ENCODE data around the gene GPR17.

GPR17 gene

DNA sequence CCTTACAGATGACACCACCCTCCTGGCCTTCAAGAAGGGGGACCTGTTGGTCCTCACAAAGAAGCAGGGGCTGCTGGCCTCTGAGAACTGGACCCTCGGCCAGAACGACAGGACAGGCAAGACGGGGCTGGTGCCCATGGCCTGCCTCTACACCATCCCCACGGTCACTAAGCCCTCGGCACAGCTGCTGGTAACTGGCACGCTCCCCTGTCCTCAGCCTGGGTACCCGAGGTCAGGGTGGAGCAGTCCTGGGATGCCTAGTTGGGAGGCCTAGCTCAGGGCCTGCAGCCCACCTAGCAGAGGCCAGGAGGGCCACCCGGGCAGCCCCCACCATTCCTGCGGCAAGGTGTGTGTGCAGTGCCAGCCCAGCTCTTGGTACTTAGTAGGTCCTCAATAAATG, 16.3 kb upstream of the GPR17 start:
- Histone ChIP-seq H3K9ac (ENCODE audit: low read length) (no peak overlapping the region), H3K4me1 (ENCODE audit: low read length) (peaks cover 14% of the 10 kb centered on the region), H3K27ac (ENCODE audit: low read length) (no peak overlapping the region), H2AFZ (ENCODE audit: low read depth, low read length) (no peak overlapping the region), H3K4me2 (ENCODE audit: low read length) (no peak overlapping the region), H4K20me1 (ENCODE audit: insufficient read depth, low read length) (no peaks in the 10 kb centered on the region), H3K27me3 (ENCODE audit: low read depth, low read length) (no peaks in the 10 kb centered on the region), H3K79me2 (ENCODE audit: low read length) (no peaks in the 10 kb centered on the region), H3K36me3 (replicated peaks; ENCODE audit: low read depth, low read length) (no peaks in the 10 kb centered on the region), H3K9me3 (ENCODE audit: insufficient read depth, low read length) (no peaks in the 10 kb centered on the region), H3K4me3 (ENCODE audit: low read length) (no peak overlapping the region)
- TF ChIP-seq EZH2phosphoT487 (IDR thresholded peaks at IDR 0.05; ENCODE audit: low read depth): no peak
- TF ChIP-seq, protein P1, sequence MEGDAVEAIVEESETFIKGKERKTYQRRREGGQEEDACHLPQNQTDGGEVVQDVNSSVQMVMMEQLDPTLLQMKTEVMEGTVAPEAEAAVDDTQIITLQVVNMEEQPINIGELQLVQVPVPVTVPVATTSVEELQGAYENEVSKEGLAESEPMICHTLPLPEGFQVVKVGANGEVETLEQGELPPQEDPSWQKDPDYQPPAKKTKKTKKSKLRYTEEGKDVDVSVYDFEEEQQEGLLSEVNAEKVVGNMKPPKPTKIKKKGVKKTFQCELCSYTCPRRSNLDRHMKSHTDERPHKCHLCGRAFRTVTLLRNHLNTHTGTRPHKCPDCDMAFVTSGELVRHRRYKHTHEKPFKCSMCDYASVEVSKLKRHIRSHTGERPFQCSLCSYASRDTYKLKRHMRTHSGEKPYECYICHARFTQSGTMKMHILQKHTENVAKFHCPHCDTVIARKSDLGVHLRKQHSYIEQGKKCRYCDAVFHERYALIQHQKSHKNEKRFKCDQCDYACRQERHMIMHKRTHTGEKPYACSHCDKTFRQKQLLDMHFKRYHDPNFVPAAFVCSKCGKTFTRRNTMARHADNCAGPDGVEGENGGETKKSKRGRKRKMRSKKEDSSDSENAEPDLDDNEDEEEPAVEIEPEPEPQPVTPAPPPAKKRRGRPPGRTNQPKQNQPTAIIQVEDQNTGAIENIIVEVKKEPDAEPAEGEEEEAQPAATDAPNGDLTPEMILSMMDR (IDR thresholded peaks at IDR 0.05; ENCODE audit: low read depth, low read length): no peak

DNA sequence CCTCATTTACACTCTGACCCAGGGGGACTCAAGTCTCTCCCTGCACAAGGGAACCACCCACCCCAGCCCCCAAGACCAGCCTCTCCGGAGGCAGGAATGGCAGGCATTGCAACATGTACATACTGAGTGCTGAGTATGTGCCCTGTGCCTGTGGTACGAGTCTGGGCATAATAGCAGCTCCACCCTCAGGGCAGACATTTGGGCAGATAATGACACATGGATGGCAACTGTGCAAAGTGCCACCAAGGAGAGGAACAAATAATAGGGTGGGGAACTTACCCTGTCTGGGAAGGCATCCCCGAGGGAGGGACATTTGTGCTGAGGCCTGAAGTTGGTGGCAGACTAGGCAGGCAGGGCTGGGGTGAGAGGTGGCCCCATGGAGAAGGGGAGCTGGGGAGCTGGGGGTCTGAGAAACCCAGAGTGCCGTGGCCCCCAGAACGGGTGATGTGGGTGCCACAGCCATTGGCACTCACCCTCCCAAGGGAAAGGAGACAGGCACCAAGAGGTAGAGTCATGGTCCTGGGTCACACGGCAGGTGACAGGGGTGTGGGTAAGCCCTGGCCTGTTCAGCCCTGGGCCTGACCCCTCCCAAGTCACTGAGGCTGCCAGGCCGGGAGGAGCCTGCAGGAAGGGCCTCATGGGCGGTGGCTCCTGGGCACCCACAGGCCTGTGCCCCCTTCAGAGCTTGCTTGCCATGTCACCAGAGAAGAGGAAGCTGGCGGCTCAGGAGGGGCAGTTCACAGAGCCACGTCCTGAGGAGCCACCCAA, 15.7 kb upstream of the GPR17 start:
- Histone ChIP-seq H2AFZ (ENCODE audit: low read depth, low read length) (no peak overlapping the region), H3K4me1 (ENCODE audit: low read length) (peaks cover 14% of the 10 kb centered on the region)

DNA sequence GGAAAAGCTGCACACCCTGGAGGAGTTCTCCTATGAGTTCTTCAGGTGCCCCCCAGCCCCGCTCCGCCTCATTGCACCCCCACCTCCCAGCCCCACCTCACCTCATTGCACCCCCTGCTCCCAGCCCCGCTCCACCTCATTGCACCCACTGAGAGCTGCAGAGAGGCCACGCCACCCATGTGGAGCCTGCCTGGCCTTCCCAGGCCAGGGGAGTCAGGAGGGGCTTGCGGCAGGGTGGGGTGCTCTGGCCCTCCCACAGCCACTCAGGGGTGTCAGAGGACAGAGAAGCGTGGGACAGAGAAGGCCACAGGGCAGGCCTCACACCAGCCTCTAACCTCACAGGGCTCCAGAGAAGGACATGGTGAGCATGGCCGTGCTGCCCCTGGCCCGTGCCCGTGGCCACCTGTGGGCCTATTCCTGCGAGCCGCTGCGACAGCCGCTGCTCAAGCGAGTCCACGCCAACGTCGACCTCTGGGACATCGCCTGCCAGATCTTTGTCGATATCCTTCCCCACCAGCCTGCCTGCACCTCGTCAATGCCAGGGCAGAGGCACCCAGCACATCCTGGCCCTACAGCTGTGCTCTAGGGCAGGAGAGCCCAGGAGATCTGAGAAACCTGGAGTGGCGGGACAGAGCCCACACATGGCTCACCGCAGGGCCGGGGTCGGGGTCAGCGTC, 15.0 kb upstream of the GPR17 start:
- Histone ChIP-seq H3K79me2 (ENCODE audit: low read length) (no peaks in the 10 kb centered on the region), H4K20me1 (ENCODE audit: insufficient read depth, low read length) (no peaks in the 10 kb centered on the region), H3K4me3 (ENCODE audit: low read length) (no peak overlapping the region), H3K9me3 (ENCODE audit: insufficient read depth, low read length) (no peaks in the 10 kb centered on the region), H3K36me3 (replicated peaks; ENCODE audit: low read depth, low read length) (no peaks in the 10 kb centered on the region), H3K27me3 (ENCODE audit: low read depth, low read length) (no peaks in the 10 kb centered on the region), H3K9ac (ENCODE audit: low read length) (no peak overlapping the region), H3K4me1 (ENCODE audit: low read length) (peaks cover 14% of the 10 kb centered on the region), H2AFZ (ENCODE audit: low read depth, low read length) (no peak overlapping the region), H3K4me2 (ENCODE audit: low read length) (no peak overlapping the region), H3K27ac (ENCODE audit: low read length) (no peak overlapping the region)
- TF ChIP-seq, protein P1 (IDR thresholded peaks at IDR 0.05; ENCODE audit: low read depth, low read length): no peak
- no peak for TF ChIP-seq EZH2phosphoT487 (IDR thresholded peaks at IDR 0.05; ENCODE audit: low read depth)

More for the DNA sequence above, 15.7 kb upstream of the GPR17 start:
- Histone ChIP-seq H3K27me3 (ENCODE audit: low read depth, low read length) (no peaks in the 10 kb centered on the region), H3K36me3 (replicated peaks; ENCODE audit: low read depth, low read length) (no peaks in the 10 kb centered on the region), H3K9ac (ENCODE audit: low read length) (no peak overlapping the region), H4K20me1 (ENCODE audit: insufficient read depth, low read length) (no peaks in the 10 kb centered on the region), H3K4me3 (ENCODE audit: low read length) (no peak overlapping the region), H3K9me3 (ENCODE audit: insufficient read depth, low read length) (no peaks in the 10 kb centered on the region), H3K27ac (ENCODE audit: low read length) (no peak overlapping the region), H3K4me2 (ENCODE audit: low read length) (no peak overlapping the region), H3K79me2 (ENCODE audit: low read length) (no peaks in the 10 kb centered on the region)
- TF ChIP-seq EZH2phosphoT487 (IDR thresholded peaks at IDR 0.05; ENCODE audit: low read depth): no peak
- TF ChIP-seq, protein P1 (IDR thresholded peaks at IDR 0.05; ENCODE audit: low read depth, low read length): no peak

DNA sequence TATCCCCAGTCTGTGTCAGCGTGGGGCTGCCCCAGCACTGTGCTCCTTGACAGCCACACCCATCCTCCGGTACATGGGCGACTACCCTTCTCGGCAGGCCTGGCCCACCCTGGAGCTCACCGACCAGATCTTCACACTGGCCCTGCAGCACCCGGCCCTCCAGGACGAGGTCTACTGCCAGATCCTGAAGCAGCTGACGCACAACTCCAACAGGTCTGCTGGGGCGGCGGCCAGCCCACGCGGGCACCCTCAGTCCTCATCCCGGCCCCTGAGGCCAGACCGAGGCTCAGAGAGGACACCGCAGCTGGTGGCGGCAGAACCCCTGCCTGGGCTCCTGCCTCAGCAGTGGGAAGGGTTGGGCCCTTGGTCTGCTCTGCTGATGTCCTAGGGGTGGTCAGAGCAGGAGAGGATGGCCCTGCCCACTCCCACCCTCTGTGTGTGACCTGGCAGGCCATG, 14.4 kb upstream of the GPR17 start:
- TF ChIP-seq, protein P1 (IDR thresholded peaks at IDR 0.05; ENCODE audit: low read depth, low read length): no peak
- no peak for TF ChIP-seq EZH2phosphoT487 (IDR thresholded peaks at IDR 0.05; ENCODE audit: low read depth)
- Histone ChIP-seq H3K27me3 (ENCODE audit: low read depth, low read length) (no peaks in the 10 kb centered on the region), H3K9ac (ENCODE audit: low read length) (no peak overlapping the region)

More for the DNA sequence above, 14.4 kb upstream of the GPR17 start:
- H3K36me3 ChIP-seq (replicated peaks; ENCODE audit: low read depth, low read length): no peaks in the 10 kb centered on the region
- no peak overlapping the region for H3K4me3 ChIP-seq (ENCODE audit: low read length)
- H3K9me3 ChIP-seq (ENCODE audit: insufficient read depth, low read length): no peaks in the 10 kb centered on the region
- no peak overlapping the region for H3K4me2 ChIP-seq (ENCODE audit: low read length)
- no peak overlapping the region for H2AFZ ChIP-seq (ENCODE audit: low read depth, low read length)
- no peak overlapping the region for H3K27ac ChIP-seq (ENCODE audit: low read length)
- H3K4me1 ChIP-seq (ENCODE audit: low read length): peaks cover 14% of the 10 kb centered on the region
- H4K20me1 ChIP-seq (ENCODE audit: insufficient read depth, low read length): no peaks in the 10 kb centered on the region
- no peaks in the 10 kb centered on the region for H3K79me2 ChIP-seq (ENCODE audit: low read length)

Data from OCI-LY3 (cell line).